ENCODE results near the gene MNX1.

GRCh38 chr7:157028199-157028903, 17.9 kb upstream of the MNX1 start:
- TF ChIP-seq CTCF (IDR thresholded peaks at IDR 0.05) = no peak
- no peak for TF ChIP-seq POLR2A (IDR thresholded peaks at IDR 0.05)

All from uterus (tissue), 2 donors.